Measurements from ENCODE around the gene GRM5. TPM values are rescaled to one million over a fixed set of nuclear protein-coding genes. Genes with fewer than 3 reads are reported as not detected.

GRM5 gene
- total RNA-seq, 1 donor from 2014 or later, result 0.42 TPM

GRCh38 chr11:88770475-88771079, 295.2 kb downstream of the GRM5 start:
- DNase-seq (ENCODE audit: low spot score in 2 of 2, unreplicated experiment in 2 of 2), result no peak
- peaks cover 36% of the 10 kb centered on the region for H3K27me3 Mint-ChIP-seq (ENCODE audit: low read depth)
- H3K36me3 Mint-ChIP-seq, result no peaks in the 10 kb centered on the region
- TF ChIP-seq CTCF (IDR thresholded peaks at IDR 0.05; ENCODE audit: unreplicated experiment), result no peak
- no peaks in the 10 kb centered on the region for H3K4me1 Mint-ChIP-seq
- peaks cover 19% of the 10 kb centered on the region for H3K9me3 Mint-ChIP-seq
- no peak overlapping the region for H3K4me3 Mint-ChIP-seq
- no peak overlapping the region for H3K27ac Mint-ChIP-seq

GRCh38 chr11:88744140-88744539, 321.6 kb downstream of the GRM5 start:
- no peaks in the 10 kb centered on the region for H3K36me3 Mint-ChIP-seq
- peaks cover 3% of the 10 kb centered on the region for H3K27me3 Mint-ChIP-seq (ENCODE audit: low read depth)
- no peaks in the 10 kb centered on the region for H3K4me1 Mint-ChIP-seq
- no peak for TF ChIP-seq CTCF (IDR thresholded peaks at IDR 0.05; ENCODE audit: unreplicated experiment)
- H3K9me3 Mint-ChIP-seq, result peaks cover 6% of the 10 kb centered on the region
- DNase-seq (ENCODE audit: low spot score in 2 of 2, unreplicated experiment in 2 of 2), result no peak
- no peak overlapping the region for H3K4me3 Mint-ChIP-seq
- H3K27ac Mint-ChIP-seq, result no peak overlapping the region

- no peaks in the 10 kb centered on the region for H3K4me1 Mint-ChIP-seq
- DNase-seq (ENCODE audit: low spot score in 2 of 2, unreplicated experiment in 2 of 2), result no peak
- peaks cover 14% of the 10 kb centered on the region for H3K27me3 Mint-ChIP-seq (ENCODE audit: low read depth)
- H3K36me3 Mint-ChIP-seq, result no peaks in the 10 kb centered on the region
- H3K4me3 Mint-ChIP-seq, result no peak overlapping the region
- no peak for TF ChIP-seq CTCF (IDR thresholded peaks at IDR 0.05; ENCODE audit: unreplicated experiment)
- no peak overlapping the region for H3K27ac Mint-ChIP-seq
- no peaks in the 10 kb centered on the region for H3K9me3 Mint-ChIP-seq
Measured at GRCh38 chr11:88739524-88739923, 326.3 kb downstream of the GRM5 start.

GRCh38 chr11:88709567-88709966, 356.2 kb downstream of the GRM5 start:
- H3K36me3 Mint-ChIP-seq, result no peaks in the 10 kb centered on the region
- no peaks in the 10 kb centered on the region for H3K9me3 Mint-ChIP-seq
- no peak for TF ChIP-seq CTCF (IDR thresholded peaks at IDR 0.05; ENCODE audit: unreplicated experiment)
- no peak for DNase-seq (ENCODE audit: low spot score in 2 of 2, unreplicated experiment in 2 of 2)
- H3K4me3 Mint-ChIP-seq, result no peak overlapping the region
- no peak overlapping the region for H3K27ac Mint-ChIP-seq
- H3K4me1 Mint-ChIP-seq, result no peaks in the 10 kb centered on the region
- peaks cover 15% of the 10 kb centered on the region for H3K27me3 Mint-ChIP-seq (ENCODE audit: low read depth)

- no peak for TF ChIP-seq CTCF (IDR thresholded peaks at IDR 0.05; ENCODE audit: unreplicated experiment)
- Mint-ChIP-seq H3K4me1 (no peaks in the 10 kb centered on the region), H3K27me3 (ENCODE audit: low read depth) (peaks cover 14% of the 10 kb centered on the region), H3K4me3 (no peak overlapping the region), H3K9me3 (no peaks in the 10 kb centered on the region), H3K27ac (no peak overlapping the region), H3K36me3 (no peaks in the 10 kb centered on the region)
- DNase-seq (ENCODE audit: low spot score in 2 of 2, unreplicated experiment in 2 of 2), result no peak
Measured at GRCh38 chr11:88704485-88704884, 361.3 kb downstream of the GRM5 start.

- H3K9me3 Mint-ChIP-seq, result no peaks in the 10 kb centered on the region
Measured at GRCh38 chr11:88701816-88702215, 364.0 kb downstream of the GRM5 start.

More at GRCh38 chr11:88701816-88702215, 364.0 kb downstream of the GRM5 start:
- no peak overlapping the region for H3K27ac Mint-ChIP-seq
- no peaks in the 10 kb centered on the region for H3K4me1 Mint-ChIP-seq
- no peak for TF ChIP-seq CTCF (IDR thresholded peaks at IDR 0.05; ENCODE audit: unreplicated experiment)
- no peaks in the 10 kb centered on the region for H3K36me3 Mint-ChIP-seq
- no peak for DNase-seq (ENCODE audit: low spot score in 2 of 2, unreplicated experiment in 2 of 2)
- no peak overlapping the region for H3K4me3 Mint-ChIP-seq
- H3K27me3 Mint-ChIP-seq (ENCODE audit: low read depth), result peaks cover 20% of the 10 kb centered on the region

Data from mesothelial cell of epicardium (in vitro differentiated cells).